Measurements from ENCODE around the gene ENAH.

- TF ChIP-seq, protein P1, sequence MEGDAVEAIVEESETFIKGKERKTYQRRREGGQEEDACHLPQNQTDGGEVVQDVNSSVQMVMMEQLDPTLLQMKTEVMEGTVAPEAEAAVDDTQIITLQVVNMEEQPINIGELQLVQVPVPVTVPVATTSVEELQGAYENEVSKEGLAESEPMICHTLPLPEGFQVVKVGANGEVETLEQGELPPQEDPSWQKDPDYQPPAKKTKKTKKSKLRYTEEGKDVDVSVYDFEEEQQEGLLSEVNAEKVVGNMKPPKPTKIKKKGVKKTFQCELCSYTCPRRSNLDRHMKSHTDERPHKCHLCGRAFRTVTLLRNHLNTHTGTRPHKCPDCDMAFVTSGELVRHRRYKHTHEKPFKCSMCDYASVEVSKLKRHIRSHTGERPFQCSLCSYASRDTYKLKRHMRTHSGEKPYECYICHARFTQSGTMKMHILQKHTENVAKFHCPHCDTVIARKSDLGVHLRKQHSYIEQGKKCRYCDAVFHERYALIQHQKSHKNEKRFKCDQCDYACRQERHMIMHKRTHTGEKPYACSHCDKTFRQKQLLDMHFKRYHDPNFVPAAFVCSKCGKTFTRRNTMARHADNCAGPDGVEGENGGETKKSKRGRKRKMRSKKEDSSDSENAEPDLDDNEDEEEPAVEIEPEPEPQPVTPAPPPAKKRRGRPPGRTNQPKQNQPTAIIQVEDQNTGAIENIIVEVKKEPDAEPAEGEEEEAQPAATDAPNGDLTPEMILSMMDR (IDR thresholded peaks at IDR 0.05): no peak
- no peak for TF ChIP-seq EZH2 (IDR thresholded peaks at IDR 0.05; ENCODE audit: borderline replicate concordance, insufficient read depth, low read depth, low read length, poor library complexity, severe bottlenecking)
Observed at GRCh38 chr1:225543350-225543749, 109.6 kb downstream of the ENAH start.

Measured in B cell (primary cell).